Measurements from ENCODE around the gene NCAPH2. TPM values are rescaled to one million over a fixed set of nuclear protein-coding genes. Genes with fewer than 3 reads are reported as not detected.

NCAPH2 gene
- total and polyA plus RNA-seq, 2 of the 8 experiments (the other 6 are each of a cell fraction or from before 2014, with no cell fraction given): 62.2 to 81.6 TPM

GRCh38 chr22:50526834-50527801 lies 19.1 kb downstream of the NCAPH2 start:
- Histone ChIP-seq H4K91ac (replicated peaks; ENCODE audit: insufficient read length, low read length) (peak overlapping the region; percentile 81), H3K4ac (replicated peaks; ENCODE audit: insufficient read length, low read depth, low read length) (no peak overlapping the region), H2BK120ac (replicated peaks; ENCODE audit: low read depth, low read length) (no peak overlapping the region), H3K56ac (replicated peaks; ENCODE audit: insufficient read length, low read depth, low read length) (no peak overlapping the region), H4K8ac (ENCODE audit: extremely low read depth, insufficient read depth, low read length) (peak overlapping the region; percentile 80), H3K79me1 (ENCODE audit: low read depth, low read length) (no peaks in the 10 kb centered on the region), H4K5ac (ENCODE audit: insufficient read length, low read depth, low read length) (peak overlapping the region; percentile 28), H2BK5ac (ENCODE audit: low read depth, low read length) (peak overlapping the region; percentile 85; the same call in 1 of the 2 replicates), H2BK12ac (ENCODE audit: low read depth, low read length) (no peak overlapping the region), H2BK15ac (ENCODE audit: low read length) (0 out of 2 replicates have a peak overlapping the region, but pooled peaks have one; percentile 72), H2AK5ac (ENCODE audit: low read depth, low read length) (peak overlapping the region; percentile 55; the same call in 1 of the 2 replicates), H3K23me2 (ENCODE audit: low read depth, low read length) (peaks cover 33% of the 10 kb centered on the region; the same call in 1 of the 2 replicates), H3K18ac (ENCODE audit: extremely low read depth, low read length) (peak overlapping the region; percentile 60; the same call in 1 of the 2 replicates), H3K14ac (ENCODE audit: insufficient read length) (no peak overlapping the region), H3K79me2 (ENCODE audit: control insufficient read depth in 1 of 2, insufficient read depth in 2 of 2, low read length in 2 of 2) (no peaks in the 10 kb centered on the region), H3K23ac (ENCODE audit: insufficient read length) (no peak overlapping the region), H3K36me3 (ENCODE audit: control insufficient read depth in 2 of 4, insufficient read depth in 4 of 4, low read length in 3 of 4) (peaks cover 4 to 13% (median 10%) of the 10 kb centered on the region in 4 experiments; a peak in 6 of 8 replicates), H3K27ac (ENCODE audit: low read depth, low read length) (no peak overlapping the region), H3K4me1 (replicated peaks in 1 of 4; ENCODE audit: control insufficient read depth in 3 of 4, insufficient read depth in 4 of 4, low read length in 3 of 4) (peaks cover 0 to 26% (median 12%) of the 10 kb centered on the region in 4 experiments; a peak in 5 of 7 replicates), H3K9me3 (ENCODE audit: insufficient read depth in 2 of 2, low read depth in 1 of 2, low read length in 1 of 2) (no peaks in the 10 kb centered on the region), H4K20me1 (replicated peaks in 1 of 2; ENCODE audit: control insufficient read depth in 1 of 2, insufficient read depth in 2 of 2, low read length in 2 of 2) (peaks cover 5 to 25% of the 10 kb centered on the region in 2 experiments), H2AFZ (ENCODE audit: low read length) (no peak overlapping the region), H3K4me3 (ENCODE audit: extremely low read depth in 1 of 4, insufficient read depth in 2 of 4, low read depth in 3 of 4, low read length in 4 of 4) (peak overlapping the region; percentile 63 to 78 (median 67)), H3K4me2 (ENCODE audit: insufficient read depth in 1 of 2, low read depth in 2 of 2, low read length in 2 of 2) (peak overlapping the region; percentile 70 to 88), H2BK20ac (ENCODE audit: low read length) (no peak overlapping the region), H3K9ac (replicated peaks in 1 of 4; ENCODE audit: extremely low read depth in 1 of 4, low read depth in 3 of 4, low read length in 3 of 4) (no peak overlapping the region; a peak in 1 of 7 replicates), H3K27me3 (replicated peaks in 1 of 4; ENCODE audit: control insufficient read depth in 3 of 4, extremely low read depth in 1 of 4, insufficient read depth in 3 of 4, low read length in 3 of 4) (peaks cover 37 to 55% (median 49%) of the 10 kb centered on the region in 4 experiments)
- CTCF ChIA-PET (ENCODE audit: partially characterized antibody): interaction anchor here (0.6 to 3.4 kb wide), 6 partner anchors 10 to 94 kb away, joined by 3 to 16 read pairs (median 4); partner anchors contain the start of gene SYCE3
- TF ChIP-seq USF2 (IDR thresholded peaks at IDR 0.05; ENCODE audit: low read length) (no peak), HDAC2 (IDR thresholded peaks at IDR 0.05; ENCODE audit: borderline replicate concordance in 1 of 2, low read depth in 2 of 2, low read length in 2 of 2) (no peak), KDM1A (IDR thresholded peaks at IDR 0.05; ENCODE audit: borderline replicate concordance, low read length) (no peak), KDM4A (IDR thresholded peaks at IDR 0.05; ENCODE audit: low read depth, low read length, severe bottlenecking) (peak; percentile 7)
- FAIRE-seq (peak; percentile 82), DNase-seq (ENCODE audit: low read depth in 1 of 2, low spot score in 2 of 2) (peak in 1 of 2 experiments; percentile 76)
- POLR2A ChIA-PET (ENCODE audit: partially characterized antibody): interaction anchor here (0.6 to 3.0 kb wide), 4 partner anchors 8 to 38 kb away, joined by 3 to 9 read pairs (median 4); partner anchors contain the start of genes LMF2, NCAPH2 and SYCE3
- 53% methylated on average over 27 of the region's 29 CpGs; no CpG with 5 or more reads in 1 of the 2 experiments for WGBS, 2 experiments (ENCODE audit: extremely low coverage in 1 of 2, insufficient coverage in 1 of 2, insufficient read length in 1 of 2, insufficient replicate concordance in 2 of 2, low coverage in 1 of 2, low lambda C conversion rate in 2 of 2, missing lambda C conversion rate in 1 of 2)

All from H1 (cell line).